GM18867 (cell line): Measurements from ENCODE around the gene STH.

Experiments
- ATAC-seq: cut with Tn5 transposase; IDR thresholded peaks from one replicate; pipeline ENCODE4 v1.9.1; 2021; ENCODE audit warnings: mild to moderate bottlenecking, moderate library complexity; ENCODE audit not compliant: unreplicated experiment

STH gene

DNA sequence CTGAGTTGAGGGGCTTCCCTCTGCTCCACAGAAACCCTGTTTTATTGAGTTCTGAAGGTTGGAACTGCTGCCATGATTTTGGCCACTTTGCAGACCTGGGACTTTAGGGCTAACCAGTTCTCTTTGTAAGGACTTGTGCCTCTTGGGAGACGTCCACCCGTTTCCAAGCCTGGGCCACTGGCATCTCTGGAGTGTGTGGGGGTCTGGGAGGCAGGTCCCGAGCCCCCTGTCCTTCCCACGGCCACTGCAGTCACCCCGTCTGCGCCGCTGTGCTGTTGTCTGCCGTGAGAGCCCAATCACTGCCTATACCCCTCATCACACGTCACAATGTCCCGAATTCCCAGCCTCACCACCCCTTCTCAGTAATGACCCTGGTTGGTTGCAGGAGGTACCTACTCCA lies 26.0 kb downstream of the STH start:
- ATAC-seq, result no peak

- ATAC-seq, result no peak
Measured at GRCh38 chr17:46025510-46026165, 26.6 kb downstream of the STH start.

GRCh38 chr17:46026166-46027047 lies 27.4 kb downstream of the STH start:
- ATAC-seq, result no peak

DNA sequence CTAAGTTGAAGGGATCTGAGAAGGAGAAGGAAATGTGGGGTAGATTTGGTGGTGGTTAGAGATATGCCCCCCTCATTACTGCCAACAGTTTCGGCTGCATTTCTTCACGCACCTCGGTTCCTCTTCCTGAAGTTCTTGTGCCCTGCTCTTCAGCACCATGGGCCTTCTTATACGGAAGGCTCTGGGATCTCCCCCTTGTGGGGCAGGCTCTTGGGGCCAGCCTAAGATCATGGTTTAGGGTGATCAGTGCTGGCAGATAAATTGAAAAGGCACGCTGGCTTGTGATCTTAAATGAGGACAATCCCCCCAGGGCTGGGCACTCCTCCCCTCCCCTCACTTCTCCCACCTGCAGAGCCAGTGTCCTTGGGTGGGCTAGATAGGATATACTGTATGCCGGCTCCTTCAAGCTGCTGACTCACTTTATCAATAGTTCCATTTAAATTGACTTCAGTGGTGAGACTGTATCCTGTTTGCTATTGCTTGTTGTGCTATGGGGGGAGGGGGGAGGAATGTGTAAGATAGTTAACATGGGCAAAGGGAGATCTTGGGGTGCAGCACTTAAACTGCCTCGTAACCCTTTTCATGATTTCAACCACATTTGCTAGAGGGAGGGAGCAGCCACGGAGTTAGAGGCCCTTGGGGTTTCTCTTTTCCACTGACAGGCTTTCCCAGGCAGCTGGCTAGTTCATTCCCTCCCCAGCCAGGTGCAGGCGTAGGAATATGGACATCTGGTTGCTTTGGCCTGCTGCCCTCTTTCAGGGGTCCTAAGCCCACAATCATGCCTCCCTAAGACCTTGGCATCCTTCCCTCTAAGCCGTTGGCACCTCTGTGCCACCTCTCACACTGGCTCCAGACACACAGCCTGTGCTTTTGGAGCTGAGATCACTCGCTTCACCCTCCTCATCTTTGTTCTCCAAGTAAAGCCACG lies 28.3 kb downstream of the STH start:
- ATAC-seq, result no peak

- ATAC-seq, result no peak
Measured at GRCh38 chr17:46027976-46028325, 28.9 kb downstream of the STH start.

- ATAC-seq, result no peak
Measured at GRCh38 chr17:46028374-46028773, 29.3 kb downstream of the STH start.

DNA sequence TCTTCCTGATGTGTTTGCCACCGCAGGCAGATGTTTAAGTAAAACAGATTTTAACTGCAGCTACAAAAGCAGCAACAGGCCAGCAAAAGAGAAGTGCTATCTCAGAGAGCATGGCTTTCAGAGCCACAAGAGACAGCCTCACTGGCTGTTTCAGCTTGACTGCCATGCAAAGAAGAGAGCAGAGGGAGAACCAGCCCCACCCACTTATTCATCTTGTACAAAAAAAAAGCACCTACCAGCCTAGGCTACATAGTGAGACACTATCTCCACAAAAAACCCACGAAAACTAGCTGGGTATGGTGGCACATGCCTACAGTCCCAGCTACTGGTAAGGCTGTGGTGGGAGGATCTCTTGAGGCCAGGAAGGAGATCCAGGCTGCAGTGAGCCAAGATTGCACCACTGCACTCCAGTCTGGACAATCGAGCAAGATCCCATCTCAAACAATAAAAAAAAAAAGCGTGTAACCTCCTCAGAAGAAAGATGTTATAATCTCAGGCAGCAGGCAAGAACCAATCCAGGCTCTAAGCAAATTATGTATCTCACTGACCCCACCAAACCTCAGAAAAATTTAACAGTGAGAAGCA lies 30.0 kb downstream of the STH start:
- ATAC-seq, result no peak

GRCh38 chr17:46029627-46030026 lies 30.6 kb downstream of the STH start:
- ATAC-seq, result no peak

- no peak for ATAC-seq
Measured at GRCh38 chr17:46030752-46031151, 31.7 kb downstream of the STH start.

GRCh38 chr17:46031440-46031839 lies 32.4 kb downstream of the STH start:
- ATAC-seq, result no peak

GRCh38 chr17:46031920-46032319 lies 32.9 kb downstream of the STH start:
- ATAC-seq, result no peak

DNA sequence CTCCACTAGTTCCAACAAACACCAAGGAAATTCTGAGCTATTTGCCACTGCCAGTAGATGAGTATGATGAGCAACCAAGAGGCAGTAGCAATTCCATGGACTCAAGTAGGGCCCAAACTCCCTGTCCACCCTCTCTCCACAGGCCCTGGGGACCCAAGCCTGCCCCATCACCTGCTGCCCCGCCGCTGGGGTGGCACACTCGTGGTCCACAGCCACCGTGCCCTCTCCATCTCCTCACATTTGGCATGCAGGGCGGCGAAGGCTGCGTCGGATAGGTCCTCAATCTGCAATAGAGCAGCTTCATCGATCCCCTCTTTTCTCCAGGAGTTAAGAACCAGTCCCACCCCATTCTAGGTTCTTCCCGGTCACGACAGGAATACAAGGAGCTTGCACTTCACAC lies 33.9 kb downstream of the STH start:
- no peak for ATAC-seq

DNA sequence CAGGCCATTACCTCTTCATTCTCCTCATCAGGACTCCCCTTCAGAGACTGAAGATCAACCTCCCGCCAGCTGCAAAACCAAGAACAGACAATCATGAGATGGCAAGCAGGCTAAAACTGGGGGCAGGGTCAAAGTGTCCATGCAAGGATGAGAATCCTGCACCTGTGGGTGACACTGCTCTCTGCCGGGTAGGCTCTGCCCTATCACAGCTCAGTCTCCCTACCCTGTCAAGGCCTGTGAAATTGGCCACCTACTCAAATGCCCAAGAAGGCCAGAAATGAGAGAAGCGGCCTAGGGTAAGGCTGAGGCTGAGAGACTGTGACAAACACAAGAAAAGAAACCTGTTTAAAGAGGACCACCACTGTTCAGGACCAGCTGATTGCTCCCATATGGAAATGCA lies 34.3 kb downstream of the STH start:
- no peak for ATAC-seq

- ATAC-seq, result no peak
Measured at GRCh38 chr17:46035112-46035818, 36.2 kb downstream of the STH start.

DNA sequence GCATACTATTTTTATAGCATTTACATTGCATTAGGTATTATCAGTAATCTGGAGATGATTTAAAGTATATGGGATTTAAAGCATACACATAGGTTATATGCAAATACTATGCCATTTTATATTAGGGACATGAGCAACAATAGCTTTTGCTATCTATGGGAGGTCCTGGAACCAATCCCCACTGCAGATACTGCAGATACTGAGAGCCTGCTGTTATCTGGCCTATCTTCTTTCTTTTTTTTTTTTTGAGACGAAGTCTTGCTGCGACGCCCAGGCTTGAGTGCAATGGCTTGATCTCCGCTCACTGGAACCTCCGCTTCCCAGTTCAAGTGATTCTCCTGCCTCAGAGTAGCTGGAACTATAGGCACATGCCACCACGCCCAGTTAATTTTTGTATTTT lies 37.4 kb downstream of the STH start:
- ATAC-seq, result no peak

GRCh38 chr17:46037722-46038255 lies 38.7 kb downstream of the STH start:
- ATAC-seq, result no peak

DNA sequence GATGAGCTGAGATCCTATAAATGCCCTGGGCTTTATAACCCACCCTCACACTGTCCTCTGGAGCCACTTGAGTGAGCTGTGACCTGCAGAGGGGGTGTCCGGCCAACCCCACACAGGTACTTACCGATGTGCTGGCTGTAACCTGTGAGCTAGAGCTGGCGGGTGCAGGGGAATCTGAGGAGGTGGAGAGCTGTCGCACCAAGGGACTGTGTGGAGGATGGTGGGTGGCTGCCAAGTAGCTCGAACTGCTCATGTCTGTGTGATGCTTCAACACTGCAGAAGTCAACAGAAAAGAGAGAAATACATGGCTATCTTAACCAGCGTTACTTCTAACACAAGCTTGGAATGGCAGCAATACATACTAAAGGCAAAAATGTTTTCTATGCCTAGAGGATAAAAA lies 39.4 kb downstream of the STH start:
- no peak for ATAC-seq

DNA sequence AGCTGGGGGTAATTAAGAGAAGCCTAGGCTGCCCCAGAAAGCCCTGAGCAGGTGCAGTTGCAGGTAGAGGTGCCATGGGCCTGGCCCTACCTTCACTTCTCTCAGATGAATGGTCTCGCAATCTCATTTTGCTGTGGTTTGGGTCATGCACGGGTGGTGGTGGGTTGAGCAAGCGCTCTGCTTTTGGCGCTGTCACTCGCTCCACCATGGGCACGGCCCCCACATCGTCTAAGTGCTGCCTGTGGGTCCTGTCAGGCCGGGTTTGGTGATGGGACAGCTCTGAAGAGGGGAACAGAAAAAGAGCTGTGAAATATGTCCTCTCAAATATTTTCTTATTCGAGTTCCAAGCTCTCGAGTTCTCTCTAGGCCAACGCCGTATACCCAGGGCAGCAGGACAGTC lies 39.9 kb downstream of the STH start:
- no peak for ATAC-seq

GRCh38 chr17:46039592-46040186 lies 40.6 kb downstream of the STH start:
- no peak for ATAC-seq

DNA sequence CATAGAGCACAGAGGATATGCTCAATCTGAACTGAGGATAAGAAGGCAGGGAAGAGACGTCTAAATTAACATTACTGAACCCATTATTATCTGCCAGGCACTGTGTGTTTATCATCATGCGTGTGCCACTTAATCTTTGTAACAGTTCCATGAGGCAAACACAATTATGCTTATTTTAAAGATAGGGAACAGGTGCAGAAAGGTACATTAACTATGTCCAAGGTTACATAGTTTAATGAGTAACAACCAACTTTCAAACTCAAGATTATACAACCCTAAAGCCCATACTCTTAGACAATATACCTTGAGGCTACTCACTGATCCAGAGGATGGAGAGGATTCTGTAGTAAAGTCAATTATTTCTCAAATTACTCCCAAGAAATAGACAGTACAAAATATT lies 43.2 kb downstream of the STH start:
- ATAC-seq, result no peak
